HG02642 (cell line): Measurements from ENCODE around the gene NECAB2.

Experiments used
- ATAC-seq: cut with Tn5 transposase; IDR thresholded peaks from one replicate; pipeline ENCODE4 v1.9.1; 2021; ENCODE audit warnings: mild to moderate bottlenecking; ENCODE audit not compliant: unreplicated experiment, poor library complexity

NECAB2 gene

GRCh38 chr16:83979441-83979840 lies 11.4 kb downstream of the NECAB2 start:
- ATAC-seq: no peak

DNA sequence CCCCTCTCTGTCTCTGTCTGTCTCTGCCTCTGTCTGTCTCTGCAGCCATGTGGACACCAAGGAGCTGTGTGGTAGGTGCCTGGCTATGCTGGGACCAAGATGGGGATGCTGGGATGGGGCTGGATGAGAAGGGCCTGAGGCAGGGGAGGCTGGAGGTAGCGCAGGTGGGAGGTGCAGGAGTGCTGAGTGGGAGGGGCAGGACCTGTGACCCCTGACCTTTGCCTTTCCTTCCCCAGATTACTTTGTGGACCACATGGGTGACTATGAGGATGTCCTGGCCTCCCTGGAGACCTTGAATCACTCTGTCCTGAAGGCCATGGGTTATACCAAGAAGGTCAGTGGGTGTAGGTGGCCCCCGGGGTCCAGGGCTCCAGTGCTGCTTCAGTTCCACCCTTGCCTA lies 12.8 kb downstream of the NECAB2 start:
- no peak for ATAC-seq

DNA sequence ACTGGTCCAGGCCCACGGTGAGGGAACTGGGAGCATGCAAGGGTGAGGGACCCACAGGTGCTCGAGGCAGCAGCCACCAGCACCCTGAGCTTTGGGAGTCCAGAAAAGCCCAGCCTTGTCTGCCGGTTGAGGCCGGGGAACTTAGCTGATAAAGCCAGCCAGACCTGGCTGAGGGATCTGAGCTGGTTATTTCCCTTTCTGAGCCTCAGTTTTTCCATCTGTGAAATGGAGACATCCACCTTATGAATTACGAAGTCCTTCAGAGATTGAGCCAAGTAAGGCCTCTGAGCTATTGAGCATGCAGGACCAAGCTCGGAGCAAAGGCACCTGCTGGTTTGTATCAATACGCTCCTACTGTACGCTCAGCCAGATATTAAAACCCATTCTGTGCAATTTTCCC lies 13.8 kb downstream of the NECAB2 start:
- no peak for ATAC-seq

GRCh38 chr16:83983491-83983890 lies 15.4 kb downstream of the NECAB2 start:
- no peak for ATAC-seq

GRCh38 chr16:83989300-83989699 lies 21.3 kb downstream of the NECAB2 start:
- no peak for ATAC-seq

GRCh38 chr16:83990492-83990891 lies 22.4 kb downstream of the NECAB2 start:
- ATAC-seq: no peak

GRCh38 chr16:83992624-83993023 lies 24.6 kb downstream of the NECAB2 start:
- no peak for ATAC-seq

- ATAC-seq: no peak
Measured at GRCh38 chr16:83994087-83994486, 26.0 kb downstream of the NECAB2 start.

GRCh38 chr16:83994703-83995102 lies 26.7 kb downstream of the NECAB2 start:
- ATAC-seq: no peak

GRCh38 chr16:83995754-83996153 lies 27.7 kb downstream of the NECAB2 start:
- ATAC-seq: no peak

DNA sequence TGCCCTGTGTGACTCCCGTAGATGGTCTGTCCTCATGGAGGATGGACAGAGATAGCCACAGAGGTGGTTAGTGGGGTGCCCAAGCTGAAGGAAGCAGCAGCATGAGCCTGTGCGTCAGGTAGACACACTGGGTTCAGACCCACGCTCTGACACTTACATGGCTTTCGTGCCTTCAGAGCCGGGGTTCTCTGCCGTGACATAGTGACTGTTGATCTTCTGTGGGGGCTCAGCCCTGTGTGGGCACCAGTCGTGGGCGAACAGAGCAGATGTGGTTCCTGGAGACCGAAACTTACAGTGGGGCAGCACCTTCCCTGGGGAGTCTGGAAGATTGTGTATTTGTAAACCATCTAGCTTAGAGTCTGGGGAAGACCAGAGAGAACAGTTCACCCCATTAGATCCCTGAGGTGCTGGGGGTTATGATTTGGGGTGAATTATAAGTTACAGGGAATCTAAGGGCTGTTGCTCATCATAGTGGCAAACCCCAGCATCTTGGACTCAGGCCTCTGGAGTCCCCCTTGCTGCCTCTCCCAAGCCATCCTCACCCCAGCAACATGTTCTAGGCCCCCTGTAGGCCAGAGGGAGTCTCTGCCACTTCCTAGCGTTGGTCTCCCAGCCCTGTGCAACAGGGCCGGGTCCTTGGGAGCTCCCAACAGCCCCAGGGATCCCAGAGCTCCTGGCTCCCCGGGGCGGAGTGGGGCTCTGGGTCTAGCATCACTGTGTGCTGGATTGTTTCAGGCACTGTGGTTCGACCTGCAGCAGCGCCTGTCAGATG lies 28.6 kb downstream of the NECAB2 start:
- ATAC-seq: no peak

GRCh38 chr16:83998091-83998490 lies 30.0 kb downstream of the NECAB2 start:
- ATAC-seq: no peak

DNA sequence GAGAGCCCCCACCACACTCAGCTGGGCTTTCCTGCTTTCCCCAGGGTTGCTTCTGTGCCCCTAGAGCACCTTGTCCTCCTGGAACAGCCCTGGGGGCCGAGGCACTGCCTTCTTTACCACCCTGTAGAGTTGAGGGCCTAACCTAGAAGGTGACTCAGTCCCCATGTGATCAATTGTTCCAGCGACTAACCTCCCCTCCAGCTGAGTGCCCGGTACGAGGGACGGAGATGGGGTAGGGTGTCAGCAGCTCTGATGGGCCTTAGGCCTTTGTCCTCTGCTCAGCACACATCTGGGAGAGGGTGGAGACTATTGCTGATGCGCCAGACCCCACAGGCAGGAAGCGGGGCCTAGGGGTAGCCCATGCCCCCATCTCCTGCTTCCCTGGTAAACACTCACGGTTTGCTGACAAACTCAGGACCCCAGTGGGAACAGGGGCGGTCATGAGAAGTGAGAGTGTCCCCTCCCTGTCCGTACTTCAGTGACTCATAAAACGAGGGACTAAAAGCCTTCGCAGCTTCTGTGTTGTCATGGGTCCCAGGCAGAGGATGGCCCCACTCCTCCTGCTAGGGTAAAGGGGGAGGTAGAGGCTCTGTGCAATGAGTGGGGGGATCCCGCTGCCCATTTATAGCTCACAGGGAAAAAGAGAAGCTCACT lies 33.1 kb downstream of the NECAB2 start:
- ATAC-seq: no peak

GRCh38 chr16:84001726-84002125 lies 33.7 kb downstream of the NECAB2 start:
- ATAC-seq: no peak

DNA sequence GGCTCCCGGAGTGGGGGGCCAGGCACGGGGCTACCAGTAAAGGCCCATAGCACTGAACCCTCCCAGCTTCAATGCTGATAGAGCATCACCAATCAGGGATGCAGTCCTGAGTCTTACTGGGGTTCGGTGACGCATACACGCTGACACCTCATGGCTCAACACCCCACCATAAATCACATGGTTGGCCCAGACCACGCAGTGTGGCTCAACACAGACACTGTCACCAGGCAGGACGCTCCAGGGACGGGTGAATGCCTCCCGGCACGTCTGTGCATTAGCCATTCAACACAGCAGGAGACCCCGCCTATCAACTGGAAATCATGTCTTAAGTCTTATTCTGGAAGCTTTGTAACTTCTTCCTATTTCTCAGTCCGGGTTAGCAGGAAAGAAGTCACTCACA lies 35.0 kb downstream of the NECAB2 start:
- ATAC-seq: no peak

- ATAC-seq: no peak
Measured at GRCh38 chr16:84004442-84004841, 36.4 kb downstream of the NECAB2 start.

GRCh38 chr16:84005391-84005790 lies 37.3 kb downstream of the NECAB2 start:
- no peak for ATAC-seq

DNA sequence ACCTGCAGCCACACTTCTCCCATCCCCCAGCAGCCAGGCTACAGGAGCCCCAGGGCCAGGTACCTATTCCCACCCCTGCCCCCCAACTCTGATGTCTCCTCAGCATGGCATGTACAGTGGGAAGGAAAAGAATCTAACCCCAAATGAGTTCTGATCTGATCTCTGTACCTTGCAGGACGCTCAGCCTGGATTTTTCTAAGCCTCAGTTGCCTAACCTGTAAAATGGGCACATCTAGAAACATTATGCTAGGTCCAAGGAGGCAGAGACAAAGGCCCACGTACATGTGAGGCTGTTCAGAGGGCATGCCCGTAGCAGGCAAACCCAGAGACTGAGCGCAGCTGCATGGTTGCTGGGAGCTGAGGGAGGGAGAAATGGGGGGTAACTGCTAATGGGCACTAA lies 39.5 kb downstream of the NECAB2 start:
- no peak for ATAC-seq

DNA sequence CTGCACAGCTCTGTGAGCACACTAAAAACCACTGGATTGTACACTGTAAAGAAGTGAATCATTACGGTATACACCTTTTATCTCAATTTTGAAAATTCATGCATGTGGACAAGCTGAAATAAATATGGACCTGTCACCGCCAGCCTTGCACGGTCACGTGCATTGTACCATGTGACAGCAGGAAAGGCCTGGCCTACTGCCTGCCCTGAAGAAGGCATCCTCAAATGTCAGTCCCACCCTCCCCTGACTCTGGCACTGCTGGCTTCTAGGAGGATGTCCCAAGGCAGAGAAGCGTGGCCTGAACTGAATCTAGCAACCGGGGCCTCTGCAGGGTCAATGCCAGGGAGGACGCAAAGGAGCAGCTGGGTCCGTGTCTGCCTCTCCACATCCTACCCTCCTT lies 39.9 kb downstream of the NECAB2 start:
- no peak for ATAC-seq

DNA sequence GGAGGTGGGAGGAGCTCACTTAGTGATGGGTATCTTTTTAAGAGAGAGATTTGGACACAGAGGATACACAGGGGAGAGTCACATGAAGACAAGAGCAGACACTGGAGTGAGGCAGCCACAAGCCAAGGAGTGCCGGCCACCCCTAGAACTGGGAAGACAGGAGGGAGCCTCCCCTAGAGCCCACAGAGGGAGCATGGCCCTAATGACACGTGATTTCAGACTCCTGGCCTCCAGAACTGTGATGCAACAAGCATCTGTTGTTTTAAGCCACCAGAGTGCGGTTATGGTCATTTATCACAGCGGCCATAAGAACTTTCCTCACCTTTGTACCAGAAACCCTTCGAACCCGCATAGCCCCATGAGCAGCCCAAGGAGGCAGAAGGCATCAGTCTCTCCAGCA lies 41.2 kb downstream of the NECAB2 start:
- no peak for ATAC-seq

DNA sequence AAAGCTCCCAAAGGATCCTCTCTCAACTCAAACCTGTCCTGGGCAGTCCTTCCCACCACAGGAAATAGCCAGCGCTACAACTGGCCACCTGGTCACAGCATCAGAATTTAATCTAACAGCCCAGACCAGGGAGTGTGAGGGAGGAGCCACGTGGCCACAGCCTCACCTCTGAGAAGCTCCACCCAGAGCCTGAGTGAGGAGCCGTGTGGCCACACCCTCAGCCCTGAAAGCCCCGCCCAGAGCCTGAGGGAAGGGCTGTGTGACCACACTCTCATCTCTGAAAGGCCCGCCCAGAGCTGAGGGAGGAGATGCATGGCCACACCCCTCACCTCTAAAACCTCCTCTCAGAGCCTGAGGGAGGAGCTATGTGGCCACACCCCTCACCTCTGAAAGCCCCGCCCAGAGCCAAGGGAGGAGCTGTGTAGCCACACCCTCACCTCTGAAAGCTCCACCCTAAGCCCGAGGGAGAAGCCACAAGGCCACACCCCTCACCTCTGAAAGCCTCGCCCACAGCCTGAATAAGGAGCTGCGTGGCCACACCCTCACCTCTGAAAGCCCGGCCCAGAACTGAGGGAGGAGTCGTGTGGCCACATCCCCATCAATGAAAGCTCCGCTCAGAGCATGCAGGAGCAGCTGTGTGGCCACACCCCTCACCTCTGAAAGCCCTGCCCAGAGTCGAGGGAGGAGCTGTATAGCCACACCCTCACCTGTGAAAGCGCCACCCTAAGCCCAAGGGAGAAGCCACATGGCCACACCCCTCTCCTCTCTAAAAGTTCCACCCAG lies 45.9 kb downstream of the NECAB2 start:
- peak; percentile 81 for ATAC-seq
